OCI-LY3 (cell line): ENCODE results near the gene ANK2.

Experiments used
- CTCF ChIP-seq: fragments of 200-600, 300-600 bp; sonication (generic); IDR thresholded peaks from 2 replicates; pipeline ENCODE4 v1.5.1; 2014; ENCODE audit warnings: antibody characterized with exemption, low read length, low read depth
- EZH2phosphoT487 ChIP-seq: fragments of 200-600 bp; shearing (Covaris generic); IDR thresholded peaks from 2 replicates; pipeline ENCODE4 v1.6.1; 2018; ENCODE audit warnings: antibody characterized with exemption, mixed run types, low read depth

DNA sequence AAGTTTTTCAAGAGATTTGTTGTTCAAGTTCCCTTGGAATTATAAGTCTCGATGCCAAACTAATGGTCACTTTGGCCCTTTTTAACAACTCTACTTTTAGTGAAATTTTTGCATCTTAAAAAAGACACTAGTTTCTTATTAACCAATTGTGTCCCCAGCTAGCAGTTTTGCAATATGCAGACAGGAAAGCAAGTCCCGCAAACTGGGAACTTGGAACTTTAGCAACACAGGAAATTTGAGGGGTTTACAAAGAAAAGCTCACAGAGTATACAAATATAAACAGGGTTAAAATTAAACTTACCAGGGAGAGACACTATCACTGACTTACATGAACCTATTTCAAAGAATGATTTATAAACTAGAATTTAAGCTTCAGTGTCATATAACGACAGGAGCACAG lies 137.9 kb downstream of the ANK2 start:
- no peak for TF ChIP-seq CTCF
- no peak for TF ChIP-seq EZH2phosphoT487
